Chondrocyte (in vitro differentiated cells): ENCODE data around the gene UTP25. TPM values are rescaled to one million over a fixed set of nuclear protein-coding genes. Genes with fewer than 3 reads are reported as not detected.

ENCODE experiments used
- DNase-seq: peaks from one replicate; pipeline ENCODE4 v3.0.0; 2021; ENCODE audit warnings: mixed read lengths, low spot score
- H3K27ac Mint-ChIP-seq: one replicate; pipeline ENCODE4 v1.8.0; 2021; ENCODE audit warnings: mild to moderate bottlenecking, moderate library complexity, mixed read lengths; ENCODE audit not compliant: unreplicated experiment
- H3K27me3 Mint-ChIP-seq: 2 replicates; pipeline ENCODE4 v1.8.0; 2021; ENCODE audit warnings: low read depth, mixed read lengths
- H3K36me3 Mint-ChIP-seq: 2 replicates; pipeline ENCODE4 v1.8.0; 2021; ENCODE audit warnings: low read depth, mixed read lengths
- H3K4me1 Mint-ChIP-seq: 2 replicates; pipeline ENCODE4 v1.8.0; 2021; ENCODE audit warnings: low read depth, mild to moderate bottlenecking, mixed read lengths
- H3K4me3 Mint-ChIP-seq: one replicate; pipeline ENCODE4 v1.8.0; 2021; ENCODE audit warnings: mild to moderate bottlenecking, moderate library complexity, mixed read lengths; ENCODE audit not compliant: unreplicated experiment
- H3K9me3 Mint-ChIP-seq: 2 replicates; pipeline ENCODE4 v1.8.0; 2021; ENCODE audit warnings: low read depth, mixed read lengths
- total RNA-seq: library from RNA; stranded (reverse); gene quantifications from 3 replicates; pipeline ENCODE4 v1.2.1, GENCODE V29; 2021
- TF ChIP-seq, protein P1 (sequence below): fragments of 200-600 bp; sonication (generic); IDR thresholded peaks from 2 replicates; pipeline ENCODE4 v1.5.0; 2021; ENCODE audit warnings: antibody characterized with exemption, mild to moderate bottlenecking, moderate library complexity

Gene UTP25
- total RNA-seq, 1 donor from 2014 or later, result 6.4 TPM

DNA sequence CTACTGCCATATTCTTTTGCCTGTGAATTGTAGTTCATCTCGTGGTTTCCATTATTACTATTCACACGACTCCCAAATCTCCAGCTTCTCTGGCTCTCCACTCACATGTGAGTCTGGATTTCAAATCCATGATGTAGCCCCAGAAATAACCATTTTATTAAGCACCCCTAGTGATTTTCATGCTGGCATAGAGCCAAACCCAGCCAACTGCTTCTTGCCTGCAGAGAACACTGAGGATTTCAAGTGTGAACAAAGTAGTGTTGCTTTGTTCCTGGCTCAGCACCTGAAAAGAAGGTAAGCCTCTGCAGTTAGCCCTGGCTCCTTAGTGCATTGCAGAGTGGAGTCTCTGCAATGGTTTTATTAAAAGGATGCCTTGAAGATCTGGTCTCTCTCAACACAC is 25.9 kb downstream of the UTP25 start:
- Mint-ChIP-seq H3K4me1 (peaks cover 7% of the 10 kb centered on the region), H3K36me3 (peaks cover 13% of the 10 kb centered on the region), H3K27me3 (no peaks in the 10 kb centered on the region), H3K27ac (no peak overlapping the region), H3K9me3 (no peaks in the 10 kb centered on the region), H3K4me3 (no peak overlapping the region)
- no peak for DNase-seq
- TF ChIP-seq, protein P1, sequence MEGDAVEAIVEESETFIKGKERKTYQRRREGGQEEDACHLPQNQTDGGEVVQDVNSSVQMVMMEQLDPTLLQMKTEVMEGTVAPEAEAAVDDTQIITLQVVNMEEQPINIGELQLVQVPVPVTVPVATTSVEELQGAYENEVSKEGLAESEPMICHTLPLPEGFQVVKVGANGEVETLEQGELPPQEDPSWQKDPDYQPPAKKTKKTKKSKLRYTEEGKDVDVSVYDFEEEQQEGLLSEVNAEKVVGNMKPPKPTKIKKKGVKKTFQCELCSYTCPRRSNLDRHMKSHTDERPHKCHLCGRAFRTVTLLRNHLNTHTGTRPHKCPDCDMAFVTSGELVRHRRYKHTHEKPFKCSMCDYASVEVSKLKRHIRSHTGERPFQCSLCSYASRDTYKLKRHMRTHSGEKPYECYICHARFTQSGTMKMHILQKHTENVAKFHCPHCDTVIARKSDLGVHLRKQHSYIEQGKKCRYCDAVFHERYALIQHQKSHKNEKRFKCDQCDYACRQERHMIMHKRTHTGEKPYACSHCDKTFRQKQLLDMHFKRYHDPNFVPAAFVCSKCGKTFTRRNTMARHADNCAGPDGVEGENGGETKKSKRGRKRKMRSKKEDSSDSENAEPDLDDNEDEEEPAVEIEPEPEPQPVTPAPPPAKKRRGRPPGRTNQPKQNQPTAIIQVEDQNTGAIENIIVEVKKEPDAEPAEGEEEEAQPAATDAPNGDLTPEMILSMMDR, result no peak

GRCh38 chr1:209854196-209854595 is 26.4 kb downstream of the UTP25 start:
- Mint-ChIP-seq H3K9me3 (no peaks in the 10 kb centered on the region), H3K4me1 (peaks cover 7% of the 10 kb centered on the region), H3K36me3 (peaks cover 13% of the 10 kb centered on the region), H3K27ac (no peak overlapping the region), H3K27me3 (no peaks in the 10 kb centered on the region), H3K4me3 (no peak overlapping the region)
- no peak for DNase-seq
- TF ChIP-seq, protein P1, result no peak

- Mint-ChIP-seq H3K9me3 (no peaks in the 10 kb centered on the region), H3K4me1 (peaks cover 7% of the 10 kb centered on the region), H3K27ac (no peak overlapping the region), H3K4me3 (no peak overlapping the region), H3K36me3 (peaks cover 13% of the 10 kb centered on the region), H3K27me3 (no peaks in the 10 kb centered on the region)
- TF ChIP-seq, protein P1, result no peak
- no peak for DNase-seq
These were observed 27.2 kb downstream of the UTP25 start for GRCh38 chr1:209855006-209855405.

GRCh38 chr1:209855623-209856022 is 27.9 kb downstream of the UTP25 start:
- Mint-ChIP-seq H3K4me3 (no peak overlapping the region), H3K27ac (no peak overlapping the region), H3K9me3 (no peaks in the 10 kb centered on the region), H3K27me3 (no peaks in the 10 kb centered on the region), H3K4me1 (peaks cover under 1% of the 10 kb centered on the region), H3K36me3 (peaks cover 13% of the 10 kb centered on the region)
- TF ChIP-seq, protein P1, result no peak
- DNase-seq, result no peak

- no peak for DNase-seq
- H3K4me3 Mint-ChIP-seq, result no peak overlapping the region
- H3K4me1 Mint-ChIP-seq, result peaks cover 12% of the 10 kb centered on the region
- no peak overlapping the region for H3K27ac Mint-ChIP-seq
- peaks cover 3% of the 10 kb centered on the region for H3K36me3 Mint-ChIP-seq
- H3K9me3 Mint-ChIP-seq, result no peaks in the 10 kb centered on the region
- H3K27me3 Mint-ChIP-seq, result peaks cover 2% of the 10 kb centered on the region
- TF ChIP-seq, protein P1, result no peak
These were observed 30.9 kb downstream of the UTP25 start for GRCh38 chr1:209858561-209859103.
